HepG2 (cell line): Measurements from ENCODE around the gene IL24. TPM values are rescaled to one million over a fixed set of nuclear protein-coding genes. Genes with fewer than 3 reads are reported as not detected.

Source experiments
- ATAC-seq: fragments of 200-7000 bp; cut with Tn5 transposase; 3 replicates; pipeline ENCODE4 v1.9.1; 2020; ENCODE audit warnings: mild to moderate bottlenecking, moderate library complexity
- BruUV-seq: library from RNA; stranded (reverse); fragments of 400-500 nt; replicated peaks from 2 replicates; lab custom pipeline; 2021; lab: Mats Ljungman, UMichigan
- CTCF ChIA-PET: fragments of 300-600 bp; formaldehyde crosslinking; extraction: SDS; loops from one replicate; lab custom pipeline; 2021; ENCODE audit warnings: low total read pairs, inconsistent platforms, low intra/inter-chr PET ratio; lab: Yijun Ruan, JAX
- POLR2A ChIA-PET: fragments of 350-600 bp; sonication (Branson Sonifier 250); formaldehyde crosslinking; loops from one replicate; lab custom pipeline; 2020; ENCODE audit warnings: antibody characterized with exemption, inconsistent platforms; lab: Yijun Ruan, JAX
- DNase-seq: peaks from one replicate; pipeline ENCODE4 v3.0.0-alpha.2; 2015; ENCODE audit warnings: low spot score
- FAIRE-seq: peaks from 3 replicates; lab custom pipeline; 2011; peaks lifted over from hg19 to GRCh38; lab: Jason Lieb, UNC
- H2AFZ ChIP-seq: one replicate; pipeline ENCODE4 v1.6.1; 2011; ENCODE audit warnings: low read length, inconsistent platforms
- H3K27ac ChIP-seq: fragments of 300-600 bp; 3 replicates; pipeline ENCODE4 v1.8.0; 2011; ENCODE audit warnings: mixed run types, mild to moderate bottlenecking, mixed read lengths, low read length, inconsistent platforms; ENCODE audit not compliant: insufficient read depth; ENCODE audit errors: extremely low read length
- H3K27me3 ChIP-seq, 2 experiments: fragments of 200-600 bp in 1 of 2; 2 replicates in 1 of 2; 3 replicates in 1 of 2; pipeline versions ENCODE4 v1.6.0 to v1.8.0; 2011; ENCODE audit warnings: low read length in 2 of 2, mild to moderate bottlenecking in 2 of 2, moderate library complexity in 2 of 2, inconsistent platforms in 1 of 2; ENCODE audit not compliant: insufficient read depth in 2 of 2, control insufficient read depth in 1 of 2
- H3K36me3 ChIP-seq, 2 experiments: fragments of 200-600 bp in 1 of 2; replicated peaks in 1 of 2; 2 replicates in 1 of 2; 3 replicates in 1 of 2; pipeline versions ENCODE4 v1.5.1 to v1.8.0; 2011; ENCODE audit warnings: low read length in 2 of 2, inconsistent platforms in 1 of 2; ENCODE audit not compliant: insufficient read depth in 2 of 2, control insufficient read depth in 1 of 2
- H3K4me1 ChIP-seq: 2 replicates; pipeline ENCODE4 v1.5.1; 2012; ENCODE audit warnings: low read length, inconsistent platforms; ENCODE audit not compliant: insufficient read depth
- H3K4me2 ChIP-seq: 2 replicates; pipeline ENCODE4 v1.6.0; 2011; ENCODE audit warnings: low read depth, low read length, inconsistent platforms
- H3K4me3 ChIP-seq, 3 experiments: fragments of 200-600 bp in 1 of 3; sonication (generic), shearing (Covaris generic) in 1 of 3; replicated peaks in 1 of 3; 2 replicates each; pipeline ENCODE4 v1.5.1; 2011 to 2016; ENCODE audit warnings: low read length in 3 of 3, inconsistent platforms in 2 of 3, low read depth in 2 of 3, mild to moderate bottlenecking in 2 of 3, control low read depth in 1 of 3, mixed read lengths in 1 of 3; ENCODE audit not compliant: insufficient read depth in 1 of 3
- H3K79me2 ChIP-seq: one replicate; pipeline ENCODE4 v1.6.1; 2011; ENCODE audit warnings: low read length, inconsistent platforms; ENCODE audit not compliant: insufficient read depth
- H3K9ac ChIP-seq: 2 replicates; pipeline ENCODE4 v1.6.0; 2011; ENCODE audit warnings: mild to moderate bottlenecking, low read depth, low read length, inconsistent platforms; ENCODE audit not compliant: insufficient read depth
- H3K9me3 ChIP-seq: 2 replicates; pipeline ENCODE4 v1.5.1; 2012; ENCODE audit warnings: mild to moderate bottlenecking, low read length
- H4K20me1 ChIP-seq: 2 replicates; pipeline ENCODE4 v1.6.0; 2011; ENCODE audit warnings: inconsistent platforms, mild to moderate bottlenecking, low read length, moderate library complexity; ENCODE audit not compliant: insufficient read depth
- ATF1 ChIP-seq: IDR thresholded peaks from 2 replicates; pipeline ENCODE4 v1.6.1; 2016; ENCODE audit warnings: mild to moderate bottlenecking, control low read depth
- PAX8 ChIP-seq: sonication (generic); formaldehyde crosslinking; IDR thresholded peaks from 2 replicates; pipeline ENCODE4 v1.8.0; 2022; ENCODE audit warnings: mild to moderate bottlenecking, missing genetic modification reagents, borderline replicate concordance
- ZFAT ChIP-seq: sonication (generic); formaldehyde crosslinking; conservative IDR thresholded peaks from 2 replicates; pipeline ENCODE4 v1.8.1; 2023; ENCODE audit warnings: missing genetic modification reagents, inconsistent platforms
- ZFP36L2 ChIP-seq: sonication (generic); formaldehyde crosslinking; IDR thresholded peaks from 2 replicates; pipeline ENCODE4 v1.4.0; 2020; ENCODE audit warnings: missing genetic modification reagents
- ZNF160 ChIP-seq: sonication (generic); formaldehyde crosslinking; IDR thresholded peaks from 2 replicates; pipeline ENCODE4 v1.8.0; 2022; ENCODE audit warnings: mild to moderate bottlenecking, inconsistent platforms, missing genetic modification reagents
- ZNF615 ChIP-seq: sonication (generic); formaldehyde crosslinking; IDR thresholded peaks from 2 replicates; pipeline ENCODE4 v1.5.0; 2020; ENCODE audit warnings: mild to moderate bottlenecking, missing genetic modification reagents, borderline replicate concordance
- WGBS: methylation state at CpG from one replicate; pipeline ENCODE4 v1.1.6; 2017; ENCODE audit warnings: low lambda C conversion rate; 5-methylcytosine and 5-hydroxymethylcytosine counted together
- in situ Hi-C: cut with HindIII; loops from 2 replicates; pipeline ENCODE4 v1.10.0; 2017; ENCODE audit warnings: low pct_unique_long_range_greater_than_20kb; ENCODE audit not compliant: extremely low pct_ligation_motif_present
- intact Hi-C: fragments of 100-400 bp; cut with micrococcal nuclease; formaldehyde crosslinking; loops from one replicate; pipeline ENCODE4 v1.10.0; 2022; ENCODE audit not compliant: unreplicated experiment
- polyA plus RNA-seq, 8 experiments: library from polyadenylated mRNA; depleted of rRNA in 3 of 8; stranded (reverse) in 7 of 8; unstranded in 1 of 8; fragments of >200 nt; fragmentation: Illumina TruSeq in 4 of 8; extraction: Trizol in 4 of 8; gene quantifications; 2 replicates each; pipeline versions ENCODE4 v1.2.1 to v1.2.3, GENCODE V29; 2011 to 2016; ENCODE audit warnings: low read depth in 4 of 8, missing spikeins in 1 of 8, mixed read lengths in 1 of 8; ENCODE audit not compliant: insufficient read depth in 1 of 8
- total RNA-seq, 5 experiments: library from RNA; depleted of rRNA; stranded (reverse); fragments of >200 nt; fragmentation: Illumina TruSeq; extraction: Trizol; gene quantifications; 2 replicates each; pipeline ENCODE4 v1.2.3, GENCODE V29; 2016; ENCODE audit warnings: low read depth in 1 of 5
- TF ChIP-seq, protein P1 (sequence below): sonication (generic); formaldehyde crosslinking; conservative IDR thresholded peaks from 2 replicates; pipeline ENCODE4 v1.5.0; 2020; ENCODE audit warnings: missing genetic modification reagents
- TF ChIP-seq, protein P2 (sequence below): sonication (generic); formaldehyde crosslinking; IDR thresholded peaks from 2 replicates; pipeline ENCODE4 v1.4.0; 2020; ENCODE audit warnings: missing genetic modification reagents
- TF ChIP-seq, protein P3 (sequence below): sonication (generic); formaldehyde crosslinking; IDR thresholded peaks from 2 replicates; pipeline ENCODE4 v1.9.0; 2022; ENCODE audit warnings: low read depth, missing genetic modification reagents

IL24 gene
- total and polyA plus RNA-seq, 2 of the 13 experiments (the other 11 are each of a cell fraction or from before 2014, with no cell fraction given): not detected

DNA sequence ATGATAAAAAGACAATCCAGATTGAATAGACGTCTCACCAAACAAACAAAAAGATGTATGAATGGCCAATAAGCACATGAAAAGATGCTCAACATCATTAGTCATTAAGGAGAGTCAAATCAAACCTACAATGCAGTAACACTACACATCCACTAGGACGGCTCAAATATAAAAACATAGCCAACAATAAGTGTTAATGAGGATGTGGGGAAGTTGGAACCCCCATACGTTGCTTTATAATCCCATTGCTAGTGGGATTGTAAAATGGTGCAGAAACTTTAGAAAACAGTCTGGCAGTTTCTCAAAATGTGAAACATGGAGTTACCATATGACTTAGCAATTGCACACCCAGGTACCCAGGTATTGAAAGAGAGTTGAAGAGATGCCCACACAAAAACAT, 14.7 kb upstream of the IL24 start:
- Histone ChIP-seq H3K4me3 (no peak overlapping the region), H3K79me2 (no peaks in the 10 kb centered on the region), H3K27ac (no peak overlapping the region), H3K9me3 (peaks cover 20% of the 10 kb centered on the region), H3K36me3 (no peaks in the 10 kb centered on the region), H2AFZ (no peak overlapping the region), H4K20me1 (no peaks in the 10 kb centered on the region), H3K4me2 (no peak overlapping the region), H3K27me3 (peaks cover 0 to 4% of the 10 kb centered on the region in 2 experiments; a peak in 3 of 5 replicates), H3K9ac (no peak overlapping the region), H3K4me1 (no peaks in the 10 kb centered on the region)
- ATAC-seq (no peak), DNase-seq (no peak), FAIRE-seq (no peak)
- TF ChIP-seq ZNF615 (CRISPR knock-in tag) (no peak), ZFP36L2 (CRISPR knock-in tag) (no peak), ATF1 (CRISPR knock-in tag) (no peak)
- POLR2A ChIA-PET: no interaction called here
- in situ Hi-C loops: no loop called here
- intact Hi-C loops: no loop called here
- CTCF ChIA-PET: no interaction called here
- 11% methylated on average over 3 of the region's 3 CpGs for WGBS
- no TSS peak for BruUV-seq

DNA sequence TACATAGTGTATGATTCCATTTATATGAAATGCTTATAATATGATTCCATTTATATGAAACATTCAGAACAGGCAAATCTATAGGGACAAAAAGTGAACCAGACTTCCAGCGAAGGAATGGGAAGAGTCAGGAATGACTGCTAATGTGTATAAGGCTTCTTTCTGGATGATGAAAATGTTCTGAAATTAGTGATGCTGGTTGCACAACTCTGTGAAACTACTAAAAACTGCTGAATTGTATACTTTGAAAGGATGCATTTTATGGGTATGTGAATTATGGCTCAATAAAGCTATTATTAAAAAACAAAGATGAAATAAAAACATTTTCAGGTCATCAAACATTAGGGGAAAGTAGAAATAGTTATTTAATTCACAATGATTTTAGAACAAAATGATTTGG, 14.1 kb upstream of the IL24 start:
- intact Hi-C loops (no loop called here), in situ Hi-C loops (no loop called here)
- FAIRE-seq: no peak
- no peak for ATAC-seq
- ChIA-PET POLR2A (no interaction called here), CTCF (no interaction called here)
- peaks cover 14% of the 10 kb centered on the region for H3K9me3 ChIP-seq
- TF ChIP-seq PAX8 (CRISPR knock-in tag) (no peak), ZFAT (CRISPR knock-in tag) (no peak), ZNF160 (CRISPR knock-in tag) (no peak)
- TF ChIP-seq, protein P1, sequence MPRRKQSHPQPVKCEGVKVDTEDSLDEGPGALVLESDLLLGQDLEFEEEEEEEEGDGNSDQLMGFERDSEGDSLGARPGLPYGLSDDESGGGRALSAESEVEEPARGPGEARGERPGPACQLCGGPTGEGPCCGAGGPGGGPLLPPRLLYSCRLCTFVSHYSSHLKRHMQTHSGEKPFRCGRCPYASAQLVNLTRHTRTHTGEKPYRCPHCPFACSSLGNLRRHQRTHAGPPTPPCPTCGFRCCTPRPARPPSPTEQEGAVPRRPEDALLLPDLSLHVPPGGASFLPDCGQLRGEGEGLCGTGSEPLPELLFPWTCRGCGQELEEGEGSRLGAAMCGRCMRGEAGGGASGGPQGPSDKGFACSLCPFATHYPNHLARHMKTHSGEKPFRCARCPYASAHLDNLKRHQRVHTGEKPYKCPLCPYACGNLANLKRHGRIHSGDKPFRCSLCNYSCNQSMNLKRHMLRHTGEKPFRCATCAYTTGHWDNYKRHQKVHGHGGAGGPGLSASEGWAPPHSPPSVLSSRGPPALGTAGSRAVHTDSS: no peak
- TF ChIP-seq, protein P2, sequence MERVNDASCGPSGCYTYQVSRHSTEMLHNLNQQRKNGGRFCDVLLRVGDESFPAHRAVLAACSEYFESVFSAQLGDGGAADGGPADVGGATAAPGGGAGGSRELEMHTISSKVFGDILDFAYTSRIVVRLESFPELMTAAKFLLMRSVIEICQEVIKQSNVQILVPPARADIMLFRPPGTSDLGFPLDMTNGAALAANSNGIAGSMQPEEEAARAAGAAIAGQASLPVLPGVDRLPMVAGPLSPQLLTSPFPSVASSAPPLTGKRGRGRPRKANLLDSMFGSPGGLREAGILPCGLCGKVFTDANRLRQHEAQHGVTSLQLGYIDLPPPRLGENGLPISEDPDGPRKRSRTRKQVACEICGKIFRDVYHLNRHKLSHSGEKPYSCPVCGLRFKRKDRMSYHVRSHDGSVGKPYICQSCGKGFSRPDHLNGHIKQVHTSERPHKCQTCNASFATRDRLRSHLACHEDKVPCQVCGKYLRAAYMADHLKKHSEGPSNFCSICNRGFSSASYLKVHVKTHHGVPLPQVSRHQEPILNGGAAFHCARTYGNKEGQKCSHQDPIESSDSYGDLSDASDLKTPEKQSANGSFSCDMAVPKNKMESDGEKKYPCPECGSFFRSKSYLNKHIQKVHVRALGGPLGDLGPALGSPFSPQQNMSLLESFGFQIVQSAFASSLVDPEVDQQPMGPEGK: no peak
- TF ChIP-seq, protein P3, sequence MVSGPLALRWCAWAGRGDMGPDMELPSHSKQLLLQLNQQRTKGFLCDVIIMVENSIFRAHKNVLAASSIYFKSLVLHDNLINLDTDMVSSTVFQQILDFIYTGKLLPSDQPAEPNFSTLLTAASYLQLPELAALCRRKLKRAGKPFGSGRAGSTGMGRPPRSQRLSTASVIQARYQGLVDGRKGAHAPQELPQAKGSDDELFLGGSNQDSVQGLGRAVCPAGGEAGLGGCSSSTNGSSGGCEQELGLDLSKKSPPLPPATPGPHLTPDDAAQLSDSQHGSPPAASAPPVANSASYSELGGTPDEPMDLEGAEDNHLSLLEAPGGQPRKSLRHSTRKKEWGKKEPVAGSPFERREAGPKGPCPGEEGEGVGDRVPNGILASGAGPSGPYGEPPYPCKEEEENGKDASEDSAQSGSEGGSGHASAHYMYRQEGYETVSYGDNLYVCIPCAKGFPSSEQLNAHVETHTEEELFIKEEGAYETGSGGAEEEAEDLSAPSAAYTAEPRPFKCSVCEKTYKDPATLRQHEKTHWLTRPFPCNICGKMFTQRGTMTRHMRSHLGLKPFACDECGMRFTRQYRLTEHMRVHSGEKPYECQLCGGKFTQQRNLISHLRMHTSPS: no peak
- no peak overlapping the region for H3K9ac ChIP-seq
- no peaks in the 10 kb centered on the region for H3K79me2 ChIP-seq
- no peak overlapping the region for H3K27ac ChIP-seq
- no peaks in the 10 kb centered on the region for H3K4me1 ChIP-seq
- no peak overlapping the region for H3K4me2 ChIP-seq
- no peak overlapping the region for H2AFZ ChIP-seq
- no peaks in the 10 kb centered on the region for H3K36me3 ChIP-seq
- BruUV-seq: no TSS peak
- peaks cover 0 to 4% of the 10 kb centered on the region in 2 experiments; a peak in 3 of 5 replicates for H3K27me3 ChIP-seq
- 45% methylated on average over 1 of the region's 1 CpG for WGBS
- H3K4me3 ChIP-seq: no peak overlapping the region
- no peaks in the 10 kb centered on the region for H4K20me1 ChIP-seq
- DNase-seq: no peak
